ENCODE results near the gene CTBP2.

GRCh38 chr10:124984376-124984775 is 176.0 kb downstream of the CTBP2 start:
- no peak for TF ChIP-seq FOXM1 (IDR thresholded peaks at IDR 0.05; ENCODE audit: borderline replicate concordance)
- TF ChIP-seq SP1 (IDR thresholded peaks at IDR 0.05) = no peak
- no peak for TF ChIP-seq FOXK2 (IDR thresholded peaks at IDR 0.05)
- no peak for TF ChIP-seq PKNOX1 (IDR thresholded peaks at IDR 0.05)
- TF ChIP-seq TARDBP (IDR thresholded peaks at IDR 0.05) = no peak
- TF ChIP-seq FOXA1 (IDR thresholded peaks at IDR 0.05) = no peak
- no peak for TF ChIP-seq BHLHE40 (IDR thresholded peaks at IDR 0.05; ENCODE audit: borderline replicate concordance)
- no peak for TF ChIP-seq CTBP1 (IDR thresholded peaks at IDR 0.05; ENCODE audit: borderline replicate concordance)
- TF ChIP-seq SUZ12 (IDR thresholded peaks at IDR 0.05) = no peak
